Measurements from ENCODE around the gene TFB2M. TPM values are rescaled to one million over a fixed set of nuclear protein-coding genes. Genes with fewer than 3 reads are reported as not detected.
A peak's percentile ranks its signal among the peaks of the same experiment; 100 is the strongest.
"Not testable (repeated sequence)": the region's sequence is repeated elsewhere in the genome, so short reads cannot be mapped to it uniquely, and the experiment has no call there.

Gene TFB2M
- total and polyA plus RNA-seq, 7 experiments from 2014 or later = 9.5 to 18.2 (median 10.8) TPM

GRCh38 chr1:246605231-246605630 is 39.2 kb upstream of the TFB2M start:
- Mint-ChIP-seq H3K36me3 (peaks cover 0 to 46% (median 18%) of the 10 kb centered on the region in 5 donors), H3K4me1 (peaks cover 35 to 84% (median 71%) of the 10 kb centered on the region in 7 donors), H3K27ac (peak overlapping the region in 1 of 9 donors; percentile 19)
- H3K4me3 Mint-ChIP-seq; H3K36me3 ChIP-seq (ENCODE audit: control insufficient read depth in 2 of 3, insufficient read depth in 3 of 3, low read length in 3 of 3); H3K4me3 ChIP-seq (ENCODE audit: low read length); H3K9me3 Mint-ChIP-seq; POLR2A ChIA-PET; H3K9me3 ChIP-seq (ENCODE audit: control insufficient read depth in 2 of 3, low read length in 3 of 3); H3K27me3 Mint-ChIP-seq; H3K27me3 ChIP-seq (ENCODE audit: control insufficient read depth in 2 of 2, insufficient read depth in 2 of 2, low read length in 2 of 2); CTCF ChIA-PET; intact Hi-C loops (cut with micrococcal nuclease); ATAC-seq; H3K27ac ChIP-seq (ENCODE audit: low read depth, low read length); DNase-seq: not testable (repeated sequence)
- H3K4me1 ChIP-seq (ENCODE audit: control insufficient read depth in 2 of 2, insufficient read depth in 2 of 2, low read length in 2 of 2) = peaks cover 3 to 20% of the 10 kb centered on the region in 2 donors

GRCh38 chr1:246602194-246602593 is 36.1 kb upstream of the TFB2M start:
- H3K36me3 ChIP-seq (ENCODE audit: control insufficient read depth in 2 of 3, insufficient read depth in 3 of 3, low read length in 3 of 3) = peaks cover 0 to 8% (median 0%) of the 10 kb centered on the region in 3 experiments
- H3K36me3 Mint-ChIP-seq = peaks cover 0 to 50% (median 17%) of the 10 kb centered on the region in 5 donors
- H3K4me1 Mint-ChIP-seq = peaks cover 17 to 82% (median 71%) of the 10 kb centered on the region in 7 donors
- H3K27me3 Mint-ChIP-seq = no peaks in the 10 kb centered on the region
- H3K27ac Mint-ChIP-seq = peak overlapping the region in 8 of 9 donors; percentile 9 to 79 (median 65)
- H3K9me3 ChIP-seq (ENCODE audit: control insufficient read depth in 2 of 3, low read length in 3 of 3) = no peaks in the 10 kb centered on the region
- no peak overlapping the region for H3K27ac ChIP-seq (ENCODE audit: low read depth, low read length)
- H3K4me3 ChIP-seq (ENCODE audit: low read length) = no peak overlapping the region
- H3K4me1 ChIP-seq (ENCODE audit: control insufficient read depth in 2 of 2, insufficient read depth in 2 of 2, low read length in 2 of 2) = peaks cover 3 to 16% of the 10 kb centered on the region in 2 donors
- H3K4me3 Mint-ChIP-seq = peak overlapping the region in 7 of 10 donors; percentile 16 to 56 (median 31)
- intact Hi-C loops (cut with micrococcal nuclease) = no loop called here
- DNase-seq = no peak
- ChIA-PET CTCF (no interaction called here), POLR2A (interaction anchor here (0.8 to 1.5 kb wide), 2 partner anchors 32 to 36 kb away, joined by 3 to 6 read pairs; partner anchors contain the start of genes CNST and TFB2M)
- H3K9me3 Mint-ChIP-seq = no peaks in the 10 kb centered on the region
- ATAC-seq = peak; percentile 44
- no peaks in the 10 kb centered on the region for H3K27me3 ChIP-seq (ENCODE audit: control insufficient read depth in 2 of 2, insufficient read depth in 2 of 2, low read length in 2 of 2)

GRCh38 chr1:246600579-246600978 is 34.5 kb upstream of the TFB2M start:
- H3K4me3 Mint-ChIP-seq = peak overlapping the region in 6 of 10 donors; percentile 31 to 55 (median 43)
- DNase-seq (no peak), ATAC-seq (no peak)
- no peaks in the 10 kb centered on the region for H3K9me3 ChIP-seq (ENCODE audit: control insufficient read depth in 2 of 3, low read length in 3 of 3)
- no peaks in the 10 kb centered on the region for H3K27me3 ChIP-seq (ENCODE audit: control insufficient read depth in 2 of 2, insufficient read depth in 2 of 2, low read length in 2 of 2)
- H3K36me3 Mint-ChIP-seq = peaks cover 0 to 60% (median 21%) of the 10 kb centered on the region in 5 donors
- ChIA-PET CTCF (no interaction called here), POLR2A (no interaction called here)
- H3K27ac Mint-ChIP-seq = peak overlapping the region in 8 of 9 donors; percentile 13 to 76 (median 26)
- peaks cover 17 to 92% (median 78%) of the 10 kb centered on the region in 7 donors for H3K4me1 Mint-ChIP-seq
- H3K27me3 Mint-ChIP-seq = no peaks in the 10 kb centered on the region
- peaks cover 3 to 20% of the 10 kb centered on the region in 2 donors for H3K4me1 ChIP-seq (ENCODE audit: control insufficient read depth in 2 of 2, insufficient read depth in 2 of 2, low read length in 2 of 2)
- no peaks in the 10 kb centered on the region for H3K9me3 Mint-ChIP-seq
- no peak overlapping the region for H3K27ac ChIP-seq (ENCODE audit: low read depth, low read length)
- intact Hi-C loops (cut with micrococcal nuclease) = loop anchor here in 1 of 2 donors (2.0 kb wide), 1 partner anchor 32 kb away; no protein-coding TSS in a partner anchor
- H3K4me3 ChIP-seq (ENCODE audit: low read length) = no peak overlapping the region
- H3K36me3 ChIP-seq (ENCODE audit: control insufficient read depth in 2 of 3, insufficient read depth in 3 of 3, low read length in 3 of 3) = peaks cover 0 to 9% (median 0%) of the 10 kb centered on the region in 3 experiments

GRCh38 chr1:246599315-246599714 is 33.3 kb upstream of the TFB2M start:
- ChIA-PET CTCF (interaction anchor here (1.0 kb wide), 1 partner anchor 32 kb away, joined by 5 read pairs; no protein-coding TSS in a partner anchor), POLR2A (no interaction called here)
- peaks cover 17 to 93% (median 85%) of the 10 kb centered on the region in 7 donors for H3K4me1 Mint-ChIP-seq
- no peaks in the 10 kb centered on the region for H3K27me3 Mint-ChIP-seq
- DNase-seq (no peak), ATAC-seq (no peak)
- peaks cover 0 to 58% (median 24%) of the 10 kb centered on the region in 5 donors for H3K36me3 Mint-ChIP-seq
- Histone ChIP-seq H3K9me3 (ENCODE audit: control insufficient read depth in 2 of 3, low read length in 3 of 3) (no peaks in the 10 kb centered on the region), H3K4me1 (ENCODE audit: control insufficient read depth in 2 of 2, insufficient read depth in 2 of 2, low read length in 2 of 2) (peaks cover 3 to 20% of the 10 kb centered on the region in 2 donors), H3K4me3 (ENCODE audit: low read length) (no peak overlapping the region), H3K27ac (ENCODE audit: low read depth, low read length) (no peak overlapping the region), H3K36me3 (ENCODE audit: control insufficient read depth in 2 of 3, insufficient read depth in 3 of 3, low read length in 3 of 3) (peaks cover 0 to 13% (median 0%) of the 10 kb centered on the region in 3 experiments), H3K27me3 (ENCODE audit: control insufficient read depth in 2 of 2, insufficient read depth in 2 of 2, low read length in 2 of 2) (no peaks in the 10 kb centered on the region)
- peak overlapping the region in 7 of 9 donors; percentile 7 to 76 (median 27) for H3K27ac Mint-ChIP-seq
- intact Hi-C loops (cut with micrococcal nuclease) = no loop called here
- no peaks in the 10 kb centered on the region for H3K9me3 Mint-ChIP-seq
- peak overlapping the region in 4 of 10 donors; percentile 3 to 18 (median 12) for H3K4me3 Mint-ChIP-seq

- ChIA-PET CTCF (no interaction called here), POLR2A (no interaction called here)
- Histone ChIP-seq H3K27me3 (ENCODE audit: control insufficient read depth in 2 of 2, insufficient read depth in 2 of 2, low read length in 2 of 2) (no peaks in the 10 kb centered on the region), H3K4me3 (ENCODE audit: low read length) (no peak overlapping the region), H3K27ac (ENCODE audit: low read depth, low read length) (no peak overlapping the region), H3K4me1 (ENCODE audit: control insufficient read depth in 2 of 2, insufficient read depth in 2 of 2, low read length in 2 of 2) (peaks cover 0 to 20% of the 10 kb centered on the region in 2 donors), H3K36me3 (ENCODE audit: control insufficient read depth in 2 of 3, insufficient read depth in 3 of 3, low read length in 3 of 3) (peaks cover 0 to 17% (median 0%) of the 10 kb centered on the region in 3 experiments), H3K9me3 (ENCODE audit: control insufficient read depth in 2 of 3, low read length in 3 of 3) (no peaks in the 10 kb centered on the region)
- intact Hi-C loops (cut with micrococcal nuclease) = loop anchor here in 1 of 2 donors (2.0 kb wide), 1 partner anchor 13 kb away; no protein-coding TSS in a partner anchor
- H3K4me1 Mint-ChIP-seq = peaks cover 11 to 89% (median 76%) of the 10 kb centered on the region in 7 donors
- peak overlapping the region in 2 of 9 donors; percentile 32 to 76 for H3K27ac Mint-ChIP-seq
- H3K36me3 Mint-ChIP-seq = peaks cover 0 to 54% (median 21%) of the 10 kb centered on the region in 5 donors
- DNase-seq = no peak
- ATAC-seq = no peak
- no peaks in the 10 kb centered on the region for H3K9me3 Mint-ChIP-seq
- no peaks in the 10 kb centered on the region for H3K27me3 Mint-ChIP-seq
- peak overlapping the region in 1 of 10 donors; percentile 23 for H3K4me3 Mint-ChIP-seq
Observed at GRCh38 chr1:246597971-246598370, 31.9 kb upstream of the TFB2M start.

GRCh38 chr1:246597340-246597739 is 31.3 kb upstream of the TFB2M start:
- no peak for DNase-seq
- POLR2A ChIA-PET = no interaction called here
- Histone ChIP-seq H3K27me3 (ENCODE audit: control insufficient read depth in 2 of 2, insufficient read depth in 2 of 2, low read length in 2 of 2) (no peaks in the 10 kb centered on the region), H3K27ac (ENCODE audit: low read depth, low read length) (no peak overlapping the region), H3K4me3 (ENCODE audit: low read length) (no peak overlapping the region), H3K4me1 (ENCODE audit: control insufficient read depth in 2 of 2, insufficient read depth in 2 of 2, low read length in 2 of 2) (peaks cover 0 to 18% of the 10 kb centered on the region in 2 donors), H3K36me3 (ENCODE audit: control insufficient read depth in 2 of 3, insufficient read depth in 3 of 3, low read length in 3 of 3) (peaks cover 0 to 18% (median 2%) of the 10 kb centered on the region in 3 experiments), H3K9me3 (ENCODE audit: control insufficient read depth in 2 of 3, low read length in 3 of 3) (no peaks in the 10 kb centered on the region)
- Mint-ChIP-seq H3K4me1 (peaks cover 7 to 88% (median 76%) of the 10 kb centered on the region in 7 donors), H3K36me3 (peaks cover 0 to 55% (median 22%) of the 10 kb centered on the region in 5 donors), H3K27me3 (no peaks in the 10 kb centered on the region), H3K4me3 (peak overlapping the region in 4 of 10 donors; percentile 0 to 41 (median 8)), H3K27ac (peak overlapping the region in 2 of 9 donors; percentile 67 to 70), H3K9me3 (no peaks in the 10 kb centered on the region)
- intact Hi-C loops (cut with micrococcal nuclease) = loop anchor here in 1 of 2 donors (2.0 kb wide), 1 partner anchor 13 kb away; no protein-coding TSS in a partner anchor
- CTCF ChIA-PET = interaction anchor here (0.5 kb wide), 1 partner anchor 16 kb away, joined by 3 read pairs; no protein-coding TSS in a partner anchor
- ATAC-seq = peak; percentile 28
